K562 (cell line): Measurements from ENCODE around the gene KRTCAP2. TPM values are rescaled to one million over a fixed set of nuclear protein-coding genes. Genes with fewer than 3 reads are reported as not detected.

ENCODE experiments used
- CUX1 ChIP-seq: fragments of 200-800 bp; sonication (Bioruptor generic); IDR thresholded peaks from 2 replicates; pipeline ENCODE4 v1.6.1; 2016; ENCODE audit warnings: missing genetic modification characterization, missing compliant biosample characterization
- E2F5 ChIP-seq: sonication (generic); formaldehyde crosslinking; IDR thresholded peaks from 2 replicates; pipeline ENCODE4 v1.8.0; 2022; ENCODE audit warnings: mild to moderate bottlenecking, missing genetic modification reagents
- ELK1 ChIP-seq: sonication (generic); formaldehyde crosslinking; IDR thresholded peaks from 2 replicates; pipeline ENCODE4 v1.8.1; 2022; ENCODE audit warnings: missing genetic modification reagents
- HDAC3 ChIP-seq: fragments of 450-650 bp; IDR thresholded peaks from 2 replicates; pipeline ENCODE4 v1.6.1; 2018; ENCODE audit warnings: borderline replicate concordance, mild to moderate bottlenecking, moderate library complexity; ENCODE audit not compliant: partially characterized antibody
- LEF1 ChIP-seq: fragments of 450-650 bp; IDR thresholded peaks from 2 replicates; pipeline ENCODE4 v1.6.1; 2016; ENCODE audit warnings: mild to moderate bottlenecking
- MAFG ChIP-seq: fragments of 450-650 bp; conservative IDR thresholded peaks from 2 replicates; pipeline ENCODE4 v1.6.1; 2016; ENCODE audit warnings: missing genetic modification characterization, missing compliant biosample characterization
- MYC ChIP-seq, 2 experiments: fragments of 250-450 bp in 1 of 2; sonication (Bioruptor Pico) in 1 of 2; IDR thresholded peaks; 2 replicates each; pipeline versions ENCODE4 v1.5.1 to v1.6.1; 2012 to 2021; ENCODE audit warnings: low read depth in 2 of 2, borderline replicate concordance in 1 of 2, improper control_type of control experiment in 1 of 2, low read length in 1 of 2, mild to moderate bottlenecking in 1 of 2, moderate library complexity in 1 of 2
- NFE2L1 ChIP-seq: fragments of 450-650 bp; IDR thresholded peaks from 2 replicates; pipeline ENCODE4 v1.6.1; 2016; ENCODE audit warnings: missing genetic modification characterization, low read depth, mild to moderate bottlenecking, missing compliant biosample characterization, moderate library complexity, borderline replicate concordance
- NFIC ChIP-seq: fragments of 450-650 bp; IDR thresholded peaks from 2 replicates; pipeline ENCODE4 v1.6.1; 2017; ENCODE audit warnings: mild to moderate bottlenecking, inconsistent platforms
- NFIX ChIP-seq: fragments of 250-450 bp; sonication (Bioruptor Pico); IDR thresholded peaks from 2 replicates; pipeline ENCODE4 v1.4.0; 2020; ENCODE audit warnings: low read depth, mild to moderate bottlenecking, moderate library complexity
- PHF8 ChIP-seq: fragments of 200-600 bp; sonication (generic); IDR thresholded peaks from 2 replicates; pipeline ENCODE4 v1.6.1; 2012; ENCODE audit warnings: mixed run types, mild to moderate bottlenecking, inconsistent platforms, low read length, moderate library complexity, borderline replicate concordance
- POLR2A ChIP-seq: fragments of 450-650 bp; conservative IDR thresholded peaks from 2 replicates; pipeline ENCODE4 v1.6.1; 2016
- PPARD ChIP-seq: fragments of 250-450 bp; sonication (Bioruptor Pico); IDR thresholded peaks from 2 replicates; pipeline ENCODE4 v1.8.0; 2022; ENCODE audit warnings: inconsistent platforms, mild to moderate bottlenecking, moderate library complexity
- SUPT5H ChIP-seq: fragments of 450-650 bp; IDR thresholded peaks from 2 replicates; pipeline ENCODE4 v1.6.1; 2016
- U2AF1 ChIP-seq: fragments of 200-400 bp; formaldehyde crosslinking; optimal IDR thresholded peaks from 2 replicates; pipeline ENCODE3; 2017; ENCODE audit warnings: mild to moderate bottlenecking, low read depth, low read length, moderate library complexity
- ZFP1 ChIP-seq: fragments of 450-650 bp; formaldehyde crosslinking; IDR thresholded peaks from 2 replicates; pipeline ENCODE4 v1.4.0; 2020; ENCODE audit warnings: mild to moderate bottlenecking, mixed read lengths
- ZNF282 ChIP-seq: sonication (generic); formaldehyde crosslinking; IDR thresholded peaks from 2 replicates; pipeline ENCODE4 v1.8.1; 2023; ENCODE audit warnings: missing genetic modification reagents
- polyA plus RNA-seq, 8 experiments: library from polyadenylated mRNA; depleted of rRNA in 4 of 8; stranded (reverse) in 5 of 8; unstranded in 3 of 8; fragments of >200 nt; fragmentation: Nextera tagmentation in 2 of 8; fragmentation: Illumina TruSeq in 1 of 8; extraction: Ambion mirVana in 2 of 8; extraction: Trizol in 1 of 8; gene quantifications; 2 replicates each; pipeline versions ENCODE4 v1.2.1 to v1.2.3, GENCODE V29; 2011 to 2014; ENCODE audit warnings: inconsistent platforms in 1 of 8, missing spikeins in 1 of 8
- total RNA-seq, 7 experiments: library from RNA; depleted of rRNA in 6 of 7; stranded (reverse); fragments of >200 nt in 6 of 7; fragmentation: Illumina TruSeq in 2 of 7; extraction: Trizol in 2 of 7; gene quantifications; 2 replicates each; pipeline versions ENCODE4 v1.2.1 to v1.2.3, GENCODE V29; 2011 to 2021; ENCODE audit warnings: low replicate concordance in 1 of 7

Gene KRTCAP2
- total and polyA plus RNA-seq, 9 of the 15 experiments (the other 6 are each of a cell fraction or from before 2014, with no cell fraction given) = 126 to 436 (median 244) TPM

- TF ChIP-seq ELK1 (CRISPR knock-in tag) (no peak), U2AF1 (no peak), NFIX (CRISPR knock-in tag) (no peak), ZNF282 (CRISPR knock-in tag) (0 out of 2 replicates have a peak, but pooled peaks have one; percentile 48), MAFG (no peak), NFIC (no peak), PPARD (no peak), PHF8 (peak; percentile 75; the same call in 1 of the 2 replicates), POLR2A (0 out of 2 replicates have a peak, but pooled peaks have one; percentile 33), HDAC3 (no peak), SUPT5H (no peak), LEF1 (no peak), E2F5 (no peak), MYC (IDR thresholded peaks at IDR 0.05; ENCODE audit: low read depth, low read length) (no peak), MYC (CRISPR knock-in tag; IDR thresholded peaks at IDR 0.05; ENCODE audit: borderline replicate concordance, low read depth) (0 out of 2 replicates have a peak, but pooled peaks have one; percentile 30), NFE2L1 (no peak), ZFP1 (CRISPR knock-in tag) (no peak), CUX1 (CRISPR knock-in tag) (no peak)
Observed at GRCh38 chr1:155127967-155128754, 44.9 kb downstream of the KRTCAP2 start (continued).
